NCI-H460 (cell line): Measurements from ENCODE around the gene C1QA. TPM values are rescaled to one million over a fixed set of nuclear protein-coding genes. Genes with fewer than 3 reads are reported as not detected.

ENCODE experiments used
- DNase-seq: peaks from one replicate; pipeline ENCODE4 v3.0.0-alpha.2; 2016; ENCODE audit warnings: low read depth; ENCODE audit errors: extremely low read depth
- polyA plus RNA-seq: library from polyadenylated mRNA; depleted of rRNA; stranded (reverse); fragments of >200 nt; gene quantifications from 2 replicates; pipeline ENCODE4 v1.2.3, GENCODE V29; 2014; cell fraction: nucleus; rRNA removed
- total RNA-seq: library from RNA; depleted of rRNA; stranded (reverse); fragments of >200 nt; shearing (Covaris generic); gene quantifications from 2 replicates; pipeline ENCODE4 v1.2.3, GENCODE V29; 2014; rRNA removed

Gene C1QA, protein sequence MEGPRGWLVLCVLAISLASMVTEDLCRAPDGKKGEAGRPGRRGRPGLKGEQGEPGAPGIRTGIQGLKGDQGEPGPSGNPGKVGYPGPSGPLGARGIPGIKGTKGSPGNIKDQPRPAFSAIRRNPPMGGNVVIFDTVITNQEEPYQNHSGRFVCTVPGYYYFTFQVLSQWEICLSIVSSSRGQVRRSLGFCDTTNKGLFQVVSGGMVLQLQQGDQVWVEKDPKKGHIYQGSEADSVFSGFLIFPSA
- total RNA-seq, result not detected in 2 replicates
- not detected in 2 replicates for polyA plus RNA-seq

- no peak for DNase-seq
Observed at GRCh38 chr1:22636353-22636752, at the start of gene C1QA. TSS of gene C1QA (plus strand) at chr1:22636628. CDS start at chr1:22637617, 989 bp downstream.

GRCh38 chr1:22587247-22587646 is 49.2 kb upstream of the C1QA start:
- DNase-seq, result no peak

DNA sequence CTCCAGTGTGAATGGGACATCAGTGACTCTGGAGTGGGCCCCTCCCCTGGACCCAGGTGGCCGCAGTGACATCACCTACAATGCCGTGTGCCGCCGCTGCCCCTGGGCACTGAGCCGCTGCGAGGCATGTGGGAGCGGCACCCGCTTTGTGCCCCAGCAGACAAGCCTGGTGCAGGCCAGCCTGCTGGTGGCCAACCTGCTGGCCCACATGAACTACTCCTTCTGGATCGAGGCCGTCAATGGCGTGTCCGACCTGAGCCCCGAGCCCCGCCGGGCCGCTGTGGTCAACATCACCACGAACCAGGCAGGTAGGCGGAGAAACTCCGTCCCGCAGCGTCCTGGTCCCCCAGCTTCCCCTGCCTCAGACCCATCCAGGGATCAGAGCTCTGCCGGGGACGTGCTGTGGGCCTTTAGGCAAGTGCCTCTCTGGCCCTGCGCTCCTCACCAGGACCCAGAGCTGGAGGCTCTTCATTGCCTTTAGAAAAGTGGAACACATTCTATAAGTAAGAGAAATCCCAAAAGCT is 47.5 kb upstream of the C1QA start:
- no peak for DNase-seq

GRCh38 chr1:22591576-22591975 is 44.9 kb upstream of the C1QA start:
- DNase-seq, result no peak

DNA sequence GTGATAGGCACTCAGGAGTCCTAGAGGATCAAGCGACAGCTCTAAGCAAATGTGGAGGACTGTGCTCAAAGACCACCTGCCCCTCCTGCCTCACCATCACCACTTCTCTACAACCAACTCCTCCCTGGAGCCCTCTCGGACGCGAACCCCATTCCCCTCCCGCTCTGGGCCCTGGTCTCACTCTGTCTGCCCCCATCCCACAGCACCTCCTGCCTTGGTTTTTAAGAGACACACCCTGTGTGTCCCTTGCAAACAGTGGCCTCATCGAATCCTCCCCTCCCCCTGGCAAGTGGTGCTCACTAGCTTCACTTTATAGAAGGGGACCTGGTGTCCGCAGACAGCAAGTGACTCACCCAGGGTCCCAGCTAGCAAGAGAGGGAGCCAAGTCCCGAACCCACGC is 44.4 kb upstream of the C1QA start:
- DNase-seq, result no peak

GRCh38 chr1:22592919-22593790 is 43.3 kb upstream of the C1QA start:
- DNase-seq, result no peak

- DNase-seq, result no peak
Observed at GRCh38 chr1:22594396-22594795, 42.0 kb upstream of the C1QA start.

- DNase-seq, result no peak
Observed at GRCh38 chr1:22595108-22595507, 41.3 kb upstream of the C1QA start.

DNA sequence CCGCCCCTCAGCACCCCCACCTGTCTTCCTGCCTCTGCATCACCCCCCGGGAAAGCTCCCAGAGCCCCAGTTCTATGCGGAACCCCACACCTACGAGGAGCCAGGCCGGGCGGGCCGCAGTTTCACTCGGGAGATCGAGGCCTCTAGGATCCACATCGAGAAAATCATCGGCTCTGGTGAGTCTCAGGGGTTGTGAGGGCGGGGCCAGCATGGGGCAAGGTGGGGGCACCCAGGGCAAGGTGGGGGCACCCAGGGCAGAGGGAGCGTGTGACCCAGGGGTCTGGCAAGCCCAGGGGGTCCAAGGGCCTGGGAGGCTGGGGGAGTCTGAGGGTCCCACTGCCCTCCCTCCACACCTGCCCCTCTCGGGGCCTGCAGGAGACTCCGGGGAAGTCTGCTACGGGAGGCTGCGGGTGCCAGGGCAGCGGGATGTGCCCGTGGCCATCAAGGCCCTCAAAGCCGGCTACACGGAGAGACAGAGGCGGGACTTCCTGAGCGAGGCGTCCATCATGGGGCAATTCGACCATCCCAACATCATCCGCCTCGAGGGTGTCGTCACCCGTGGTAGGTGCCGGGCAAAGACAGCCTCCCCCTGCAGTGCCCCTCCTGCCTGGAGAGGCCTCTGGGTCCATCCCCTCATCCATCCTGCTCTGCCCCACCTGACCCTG is 39.0 kb upstream of the C1QA start:
- DNase-seq, result no peak

DNA sequence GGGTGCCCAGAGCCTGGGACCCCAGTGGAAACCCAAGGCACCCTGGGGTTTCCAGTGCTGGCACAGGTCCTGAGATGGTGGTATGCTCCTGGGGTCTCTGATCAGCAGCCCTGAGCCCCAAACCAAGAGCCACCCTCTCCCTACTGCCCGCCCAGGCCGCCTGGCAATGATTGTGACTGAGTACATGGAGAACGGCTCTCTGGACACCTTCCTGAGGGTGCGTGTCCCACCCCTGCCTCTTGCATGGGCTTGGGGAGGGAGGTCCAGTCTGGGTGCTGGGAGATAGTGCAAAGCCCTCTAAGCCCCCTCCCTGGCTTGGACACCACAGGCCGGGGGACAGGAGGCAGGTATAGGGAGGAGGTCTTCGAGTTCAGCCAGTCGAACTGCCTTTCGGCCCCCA is 38.4 kb upstream of the C1QA start:
- DNase-seq, result no peak

- no peak for DNase-seq
Observed at GRCh38 chr1:22598736-22599135, 37.7 kb upstream of the C1QA start.

- no peak for DNase-seq
Observed at GRCh38 chr1:22600071-22600816, 36.2 kb upstream of the C1QA start.

GRCh38 chr1:22600817-22601605 is 35.4 kb upstream of the C1QA start:
- DNase-seq, result no peak

DNA sequence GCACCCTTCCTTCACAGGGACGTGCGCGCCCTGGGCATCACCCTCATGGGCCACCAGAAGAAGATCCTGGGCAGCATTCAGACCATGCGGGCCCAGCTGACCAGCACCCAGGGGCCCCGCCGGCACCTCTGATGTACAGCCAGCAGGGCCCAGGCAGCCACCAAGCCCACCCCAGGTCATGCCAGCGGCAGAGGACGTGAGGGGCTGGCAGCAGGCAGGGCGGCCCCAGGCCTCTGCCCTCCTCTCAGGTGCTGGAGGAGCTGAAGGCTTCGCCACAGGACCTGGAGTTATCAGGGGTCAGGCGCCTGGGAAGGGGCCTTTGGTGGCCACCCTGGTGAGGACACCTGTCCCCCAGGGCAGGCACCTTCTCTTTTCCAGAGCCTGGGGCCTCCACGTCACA is 34.8 kb upstream of the C1QA start:
- no peak for DNase-seq

- DNase-seq, result no peak
Observed at GRCh38 chr1:22602060-22602740, 34.2 kb upstream of the C1QA start.

DNA sequence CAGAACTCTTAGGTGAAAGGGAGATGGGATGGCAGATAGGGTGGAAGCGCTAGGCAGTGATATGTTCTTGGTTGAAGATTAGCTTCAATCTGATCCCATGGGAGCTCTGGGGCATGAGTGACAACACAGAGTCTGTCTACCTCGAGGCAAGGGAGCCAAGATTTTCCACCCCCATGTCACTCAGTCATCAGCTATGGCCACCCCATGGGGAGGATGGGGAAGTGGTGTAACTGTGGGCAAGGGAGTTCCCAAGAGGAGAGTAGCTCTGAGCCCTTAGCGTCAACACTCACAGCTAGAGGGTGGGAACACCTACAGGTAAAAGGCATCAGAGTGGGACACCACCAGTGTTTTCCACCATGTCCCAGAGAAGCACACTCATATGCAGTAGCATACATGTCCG is 30.3 kb upstream of the C1QA start:
- DNase-seq, result no peak

DNA sequence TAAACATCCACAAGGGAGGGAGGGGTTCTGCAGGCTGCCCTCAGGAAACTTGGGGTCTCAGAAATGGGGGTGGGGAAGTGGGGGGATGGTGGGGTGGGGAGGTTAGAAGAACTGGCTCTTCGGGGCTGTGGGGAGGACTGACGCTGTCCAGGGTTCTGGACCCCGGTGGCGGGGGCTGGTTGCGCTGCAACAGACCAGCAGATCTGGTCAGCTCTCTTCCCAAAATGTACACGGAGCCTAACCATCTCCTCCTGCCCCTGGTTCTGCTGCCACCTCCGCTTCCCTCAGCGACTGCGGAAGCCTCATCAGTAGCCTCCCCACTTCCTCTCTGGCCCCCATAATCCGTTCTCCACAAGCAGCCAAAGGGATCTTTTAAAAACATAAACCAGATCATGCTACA is 29.3 kb upstream of the C1QA start:
- DNase-seq, result no peak

- DNase-seq, result no peak
Observed at GRCh38 chr1:22608361-22608760, 28.1 kb upstream of the C1QA start.

DNA sequence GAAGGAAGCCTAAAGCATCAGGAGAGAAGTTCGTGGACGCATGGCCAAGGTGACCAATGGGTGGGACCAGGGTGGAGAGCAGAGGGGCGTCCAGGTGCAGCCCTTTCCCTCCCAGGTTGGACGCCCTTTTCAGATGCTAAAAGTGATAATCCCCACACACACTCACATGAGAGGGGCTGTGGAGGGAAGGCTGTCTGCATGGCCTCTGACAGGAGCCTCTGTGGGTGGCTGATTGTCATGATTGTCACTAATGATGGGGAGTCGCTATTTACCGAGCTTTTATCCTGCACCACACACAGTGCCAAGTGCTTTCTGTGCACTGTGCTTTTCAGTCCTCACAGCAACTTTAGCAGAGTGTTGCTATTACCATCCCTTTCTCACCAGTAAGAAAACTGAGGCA is 27.1 kb upstream of the C1QA start:
- no peak for DNase-seq
